ENCODE results near the gene DAZAP1.

DAZAP1 gene

GRCh38 chr19:1412323-1412923 lies 5.0 kb downstream of the DAZAP1 start:
- POLR2A ChIA-PET = no interaction called here
- H3K4me3 ChIP-seq (ENCODE audit: low read depth, low read length) = no peak overlapping the region
- CTCF ChIA-PET = interaction anchor here (1.1 to 1.8 kb wide), 5 partner anchors 10 to 133 kb away, joined by 3 to 8 read pairs (median 5); no protein-coding TSS in a partner anchor
- no peak for TF ChIP-seq CTCF (IDR thresholded peaks at IDR 0.05; ENCODE audit: insufficient read depth, low read length, missing control alignments)
- DNase-seq (ENCODE audit: low read depth, low spot score) = no peak

GRCh38 chr19:1412995-1413800 lies 5.8 kb downstream of the DAZAP1 start:
- TF ChIP-seq CTCF (IDR thresholded peaks at IDR 0.05; ENCODE audit: insufficient read depth, low read length, missing control alignments) = no peak
- no peak overlapping the region for H3K4me3 ChIP-seq (ENCODE audit: low read depth, low read length)
- no peak for DNase-seq (ENCODE audit: low read depth, low spot score)
- CTCF ChIA-PET = interaction anchor here (1.1 to 1.8 kb wide), 4 partner anchors 11 to 134 kb away, joined by 3 to 8 read pairs (median 6); no protein-coding TSS in a partner anchor
- POLR2A ChIA-PET = no interaction called here

- no peak overlapping the region for H3K4me3 ChIP-seq (ENCODE audit: low read depth, low read length)
- no peak for TF ChIP-seq CTCF (IDR thresholded peaks at IDR 0.05; ENCODE audit: insufficient read depth, low read length, missing control alignments)
- DNase-seq (ENCODE audit: low read depth, low spot score) = no peak
- ChIA-PET CTCF (interaction anchor here (0.9 to 2.4 kb wide), 5 partner anchors 13 to 172 kb away, joined by 3 to 8 read pairs (median 4); no protein-coding TSS in a partner anchor), POLR2A (interaction anchor here (0.8 to 1.1 kb wide), 2 partner anchors 18 to 147 kb away, joined by 4 to 5 read pairs; partner anchors contain the start of gene CIRBP)
Observed at GRCh38 chr19:1416014-1416841, 8.8 kb downstream of the DAZAP1 start.

- ChIA-PET POLR2A (interaction anchor here (0.9 kb wide), 1 partner anchor 22 kb away, joined by 3 read pairs; no protein-coding TSS in a partner anchor), CTCF (interaction anchor here (0.9 to 2.4 kb wide), 3 partner anchors 20 to 173 kb away, joined by 4 to 8 read pairs (median 5); no protein-coding TSS in a partner anchor)
- no peak for DNase-seq (ENCODE audit: low read depth, low spot score)
- no peak for TF ChIP-seq CTCF (IDR thresholded peaks at IDR 0.05; ENCODE audit: insufficient read depth, low read length, missing control alignments)
- H3K4me3 ChIP-seq (ENCODE audit: low read depth, low read length) = no peak overlapping the region
Observed at GRCh38 chr19:1417145-1417544, 9.8 kb downstream of the DAZAP1 start.

- ChIA-PET POLR2A (interaction anchor here (0.9 kb wide), 2 partner anchors 10 to 21 kb away, joined by 3 read pairs; no protein-coding TSS in a partner anchor), CTCF (interaction anchor here (1.3 to 2.4 kb wide), 2 partner anchors 19 to 174 kb away, joined by 5 to 8 read pairs; no protein-coding TSS in a partner anchor)
Observed at GRCh38 chr19:1417681-1418495, 10.5 kb downstream of the DAZAP1 start.

More at GRCh38 chr19:1417681-1418495, 10.5 kb downstream of the DAZAP1 start:
- TF ChIP-seq CTCF (IDR thresholded peaks at IDR 0.05; ENCODE audit: insufficient read depth, low read length, missing control alignments) = no peak
- no peak overlapping the region for H3K4me3 ChIP-seq (ENCODE audit: low read depth, low read length)
- no peak for DNase-seq (ENCODE audit: low read depth, low spot score)
